Loucy (cell line): Measurements from ENCODE around the gene ARL14EP.

ENCODE experiments used
- EZH2phosphoT487 ChIP-seq: fragments of 200-600 bp; IDR thresholded peaks from 2 replicates; pipeline ENCODE4 v1.6.1; 2018; ENCODE audit warnings: antibody characterized with exemption, mild to moderate bottlenecking, moderate library complexity, borderline replicate concordance
- TF ChIP-seq, protein P1 (sequence below): fragments of 200-600 bp; sonication (generic); conservative IDR thresholded peaks from 2 replicates; pipeline ENCODE4 v1.5.1; 2014; ENCODE audit warnings: mild to moderate bottlenecking, antibody characterized with exemption, low read length

DNA sequence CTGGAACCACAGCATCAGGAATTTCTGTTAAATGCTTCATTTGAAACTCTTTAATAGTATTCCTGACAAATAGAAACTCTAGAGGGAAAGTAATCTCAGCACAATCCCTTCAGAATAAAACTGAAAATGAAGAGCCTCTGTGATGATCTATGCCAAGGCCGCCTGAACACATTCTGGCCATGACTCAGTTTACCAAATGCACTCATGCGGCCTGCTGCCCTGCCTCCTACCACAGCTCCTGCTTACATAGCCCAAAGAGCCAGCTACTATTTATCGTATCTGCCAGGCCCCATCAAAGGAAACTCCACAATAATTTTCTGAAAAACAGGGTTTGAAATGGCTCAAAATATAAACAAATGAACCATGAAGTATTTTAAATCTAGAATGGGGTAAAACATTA is 27.0 kb downstream of the ARL14EP start:
- TF ChIP-seq, protein P1, sequence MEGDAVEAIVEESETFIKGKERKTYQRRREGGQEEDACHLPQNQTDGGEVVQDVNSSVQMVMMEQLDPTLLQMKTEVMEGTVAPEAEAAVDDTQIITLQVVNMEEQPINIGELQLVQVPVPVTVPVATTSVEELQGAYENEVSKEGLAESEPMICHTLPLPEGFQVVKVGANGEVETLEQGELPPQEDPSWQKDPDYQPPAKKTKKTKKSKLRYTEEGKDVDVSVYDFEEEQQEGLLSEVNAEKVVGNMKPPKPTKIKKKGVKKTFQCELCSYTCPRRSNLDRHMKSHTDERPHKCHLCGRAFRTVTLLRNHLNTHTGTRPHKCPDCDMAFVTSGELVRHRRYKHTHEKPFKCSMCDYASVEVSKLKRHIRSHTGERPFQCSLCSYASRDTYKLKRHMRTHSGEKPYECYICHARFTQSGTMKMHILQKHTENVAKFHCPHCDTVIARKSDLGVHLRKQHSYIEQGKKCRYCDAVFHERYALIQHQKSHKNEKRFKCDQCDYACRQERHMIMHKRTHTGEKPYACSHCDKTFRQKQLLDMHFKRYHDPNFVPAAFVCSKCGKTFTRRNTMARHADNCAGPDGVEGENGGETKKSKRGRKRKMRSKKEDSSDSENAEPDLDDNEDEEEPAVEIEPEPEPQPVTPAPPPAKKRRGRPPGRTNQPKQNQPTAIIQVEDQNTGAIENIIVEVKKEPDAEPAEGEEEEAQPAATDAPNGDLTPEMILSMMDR = no peak
- TF ChIP-seq EZH2phosphoT487 = no peak
